Caco-2 (cell line): Measurements from ENCODE around the gene IFT81. TPM values are rescaled to one million over a fixed set of nuclear protein-coding genes. Genes with fewer than 3 reads are reported as not detected.

Experiments used
- BruUV-seq: library from RNA; stranded (reverse); fragments of 400-500 nt; replicated peaks from 2 replicates; lab custom pipeline; 2021; lab: Mats Ljungman, UMichigan
- CTCF ChIA-PET: fragments of 300-600 bp; sonication (Branson Sonifier 250); formaldehyde crosslinking; loops from one replicate; lab custom pipeline; 2022; ENCODE audit warnings: antibody characterized with exemption; lab: Charles Lee
- POLR2A ChIA-PET: fragments of 300-600 bp; sonication (Branson Sonifier 250); formaldehyde crosslinking; loops from one replicate; lab custom pipeline; 2022; ENCODE audit warnings: antibody characterized with exemption; lab: Charles Lee
- DNase-seq, 2 experiments: peaks; one replicate each; pipeline versions ENCODE4 v3.0.0 to v3.0.0-alpha.2; 2020 to 2022
- H3K27me3 ChIP-seq: replicated peaks from 2 replicates; pipeline ENCODE4 v1.6.0; 2011; ENCODE audit warnings: low read length; ENCODE audit not compliant: control insufficient read depth, insufficient read depth
- H3K36me3 ChIP-seq: 2 replicates; pipeline ENCODE4 v1.5.1; 2011; ENCODE audit warnings: low read length; ENCODE audit not compliant: control insufficient read depth, insufficient read depth
- H3K4me1 ChIP-seq: fragments of 250-450 bp; sonication (Bioruptor Pico); 2 replicates; pipeline ENCODE4 v1.5.1; 2020; ENCODE audit warnings: mild to moderate bottlenecking
- H3K4me3 ChIP-seq: 2 replicates; pipeline ENCODE4 v1.5.1; 2011; ENCODE audit warnings: low read depth, mild to moderate bottlenecking, control low read depth, low read length
- H3K9me3 ChIP-seq: fragments of 250-450 bp; sonication (Bioruptor Pico); 2 replicates; pipeline ENCODE4 v1.5.1; 2020; ENCODE audit warnings: mild to moderate bottlenecking, moderate library complexity
- H3K27ac Mint-ChIP-seq: one replicate; pipeline ENCODE4 v1.8.0; 2022; ENCODE audit warnings: mixed read lengths; ENCODE audit not compliant: unreplicated experiment
- H3K27me3 Mint-ChIP-seq: one replicate; pipeline ENCODE4 v1.8.0; 2022; ENCODE audit warnings: mixed read lengths; ENCODE audit not compliant: insufficient read depth, unreplicated experiment
- H3K36me3 Mint-ChIP-seq: one replicate; pipeline ENCODE4 v1.8.0; 2022; ENCODE audit warnings: mild to moderate bottlenecking, mixed read lengths; ENCODE audit not compliant: insufficient read depth, unreplicated experiment
- H3K4me1 Mint-ChIP-seq: one replicate; pipeline ENCODE4 v1.8.0; 2022; ENCODE audit warnings: low read depth, mixed read lengths; ENCODE audit not compliant: unreplicated experiment
- H3K4me3 Mint-ChIP-seq: one replicate; pipeline ENCODE4 v1.8.0; 2022; ENCODE audit warnings: mild to moderate bottlenecking, moderate library complexity, mixed read lengths; ENCODE audit not compliant: unreplicated experiment
- H3K9me3 Mint-ChIP-seq: one replicate; pipeline ENCODE4 v1.8.0; 2022; ENCODE audit warnings: mixed read lengths; ENCODE audit not compliant: unreplicated experiment
- CTCF ChIP-seq, 2 experiments: fragments of 200-600 bp in 1 of 2; IDR thresholded peaks; 1 replicate in 1 of 2; 2 replicates in 1 of 2; pipeline versions ENCODE4 v1.5.1 to v1.8.0; 2011 to 2022; ENCODE audit warnings: antibody characterized with exemption in 1 of 2, control low read depth in 1 of 2, inconsistent platforms in 1 of 2, low read depth in 1 of 2, low read length in 1 of 2, mild to moderate bottlenecking in 1 of 2, moderate library complexity in 1 of 2; ENCODE audit not compliant: insufficient read depth in 1 of 2, severe bottlenecking in 1 of 2, unreplicated experiment in 1 of 2
- intact Hi-C: fragments of 100-400 bp; cut with micrococcal nuclease; formaldehyde crosslinking; loops from one replicate; pipeline ENCODE4 v1.10.0; 2022; ENCODE audit not compliant: unreplicated experiment
- total RNA-seq: library from RNA; stranded (reverse); gene quantifications from 2 replicates; pipeline ENCODE4 v1.2.3, GENCODE V29; 2022

IFT81 gene
- total RNA-seq, 1 experiment from 2014 or later, result 5.9 TPM

- no peak overlapping the region for H3K27ac Mint-ChIP-seq
- no peak overlapping the region for H3K4me3 Mint-ChIP-seq
- H3K9me3 ChIP-seq, result no peaks in the 10 kb centered on the region
- H3K9me3 Mint-ChIP-seq, result no peaks in the 10 kb centered on the region
- DNase-seq, result no peak
- ChIA-PET POLR2A (no interaction called here), CTCF (no interaction called here)
- no peaks in the 10 kb centered on the region for H3K27me3 Mint-ChIP-seq
- no peaks in the 10 kb centered on the region for H3K36me3 ChIP-seq
- H3K4me1 ChIP-seq, result no peaks in the 10 kb centered on the region
- no peak overlapping the region for H3K4me3 ChIP-seq
- BruUV-seq, result no TSS peak
- H3K4me1 Mint-ChIP-seq, result no peaks in the 10 kb centered on the region
- no peaks in the 10 kb centered on the region for H3K27me3 ChIP-seq
- TF ChIP-seq CTCF (IDR thresholded peaks at IDR 0.05; ENCODE audit: insufficient read depth in 1 of 2, low read depth in 1 of 2, low read length in 1 of 2, severe bottlenecking in 1 of 2, unreplicated experiment in 1 of 2), result no peak
- no peaks in the 10 kb centered on the region for H3K36me3 Mint-ChIP-seq
- intact Hi-C loops, result no loop called here
Observed at GRCh38 chr12:110193196-110193595, 69.0 kb downstream of the IFT81 start.

GRCh38 chr12:110197003-110197402, 72.8 kb downstream of the IFT81 start:
- TF ChIP-seq CTCF (IDR thresholded peaks at IDR 0.05; ENCODE audit: insufficient read depth in 1 of 2, low read depth in 1 of 2, low read length in 1 of 2, severe bottlenecking in 1 of 2, unreplicated experiment in 1 of 2), result no peak
- ChIA-PET CTCF (no interaction called here), POLR2A (no interaction called here)
- no peak for DNase-seq
- Mint-ChIP-seq H3K36me3 (no peaks in the 10 kb centered on the region), H3K27ac (no peak overlapping the region), H3K27me3 (no peaks in the 10 kb centered on the region), H3K4me1 (peaks cover 8% of the 10 kb centered on the region), H3K9me3 (no peaks in the 10 kb centered on the region), H3K4me3 (no peak overlapping the region)
- BruUV-seq, result no TSS peak
- no peak overlapping the region for H3K4me3 ChIP-seq
- no peaks in the 10 kb centered on the region for H3K27me3 ChIP-seq
- intact Hi-C loops, result no loop called here
- no peaks in the 10 kb centered on the region for H3K36me3 ChIP-seq
- no peaks in the 10 kb centered on the region for H3K9me3 ChIP-seq
- peaks cover 8% of the 10 kb centered on the region; the same call in 1 of the 2 replicates for H3K4me1 ChIP-seq

- ChIA-PET POLR2A (no interaction called here), CTCF (no interaction called here)
- no peak overlapping the region for H3K4me3 ChIP-seq
- no peaks in the 10 kb centered on the region for H3K27me3 ChIP-seq
- BruUV-seq, result no TSS peak
- TF ChIP-seq CTCF (IDR thresholded peaks at IDR 0.05; ENCODE audit: insufficient read depth in 1 of 2, low read depth in 1 of 2, low read length in 1 of 2, severe bottlenecking in 1 of 2, unreplicated experiment in 1 of 2), result no peak
- no peaks in the 10 kb centered on the region for H3K36me3 ChIP-seq
- no peak overlapping the region for H3K27ac Mint-ChIP-seq
- H3K4me1 Mint-ChIP-seq, result peaks cover 8% of the 10 kb centered on the region
- H3K4me1 ChIP-seq, result peaks cover 8% of the 10 kb centered on the region; the same call in 1 of the 2 replicates
- H3K36me3 Mint-ChIP-seq, result no peaks in the 10 kb centered on the region
- no peak overlapping the region for H3K4me3 Mint-ChIP-seq
- intact Hi-C loops, result no loop called here
- H3K9me3 Mint-ChIP-seq, result no peaks in the 10 kb centered on the region
- H3K27me3 Mint-ChIP-seq, result no peaks in the 10 kb centered on the region
- DNase-seq, result no peak
- no peaks in the 10 kb centered on the region for H3K9me3 ChIP-seq
Observed at GRCh38 chr12:110198386-110198785, 74.2 kb downstream of the IFT81 start.
